H1 (cell line): ENCODE data around the gene TMEM120B. TPM values are rescaled to one million over a fixed set of nuclear protein-coding genes. Genes with fewer than 3 reads are reported as not detected.

ENCODE experiments used
- CTCF ChIA-PET: fragments of 300-600 bp; sonication (Branson Sonifier 250); formaldehyde crosslinking; loops from one replicate; lab custom pipeline; 2021; ENCODE audit not compliant: partially characterized antibody; lab: Charles Lee
- POLR2A ChIA-PET: fragments of 300-600 bp; sonication (Branson Sonifier 250); formaldehyde crosslinking; loops from one replicate; lab custom pipeline; 2021; ENCODE audit warnings: inconsistent platforms; ENCODE audit not compliant: partially characterized antibody; lab: Charles Lee
- DNase-seq, 2 experiments: peaks; one replicate each; pipeline versions ENCODE4 v3.0.0 to v3.0.0-alpha.2; 2010 to 2022; ENCODE audit warnings: low spot score in 2 of 2, low read depth in 1 of 2, mixed read lengths in 1 of 2
- FAIRE-seq: peaks from 2 replicates; lab custom pipeline; 2011; peaks lifted over from hg19 to GRCh38; lab: Jason Lieb, UNC
- H2AFZ ChIP-seq: 2 replicates; pipeline ENCODE4 v1.8.1; 2012; ENCODE audit warnings: low read length, inconsistent platforms
- H2AK5ac ChIP-seq: 2 replicates; pipeline ENCODE4 v1.6.1; 2013; ENCODE audit warnings: low read depth, low read length
- H2BK120ac ChIP-seq: replicated peaks from 2 replicates; pipeline ENCODE3; 2013; ENCODE audit warnings: low read depth, low read length, inconsistent platforms
- H2BK12ac ChIP-seq: 2 replicates; pipeline ENCODE4 v1.6.1; 2013; ENCODE audit warnings: low read depth, low read length
- H2BK15ac ChIP-seq: 2 replicates; pipeline ENCODE4 v1.6.1; 2013; ENCODE audit warnings: low read length
- H2BK20ac ChIP-seq: 2 replicates; pipeline ENCODE4 v1.6.1; 2013; ENCODE audit warnings: low read length
- H2BK5ac ChIP-seq: 2 replicates; pipeline ENCODE4 v1.6.1; 2013; ENCODE audit warnings: low read depth, low read length
- H3K14ac ChIP-seq: 2 replicates; pipeline ENCODE4 v1.6.1; 2013; ENCODE audit warnings: inconsistent platforms; ENCODE audit not compliant: insufficient read length
- H3K18ac ChIP-seq: 2 replicates; pipeline ENCODE4 v1.6.1; 2013; ENCODE audit warnings: low read length; ENCODE audit errors: extremely low read depth
- H3K23ac ChIP-seq: 2 replicates; pipeline ENCODE4 v1.6.1; 2013; ENCODE audit warnings: inconsistent platforms; ENCODE audit not compliant: insufficient read length
- H3K23me2 ChIP-seq: 2 replicates; pipeline ENCODE4 v1.6.1; 2013; ENCODE audit warnings: low read depth, low read length
- H3K27ac ChIP-seq: 2 replicates; pipeline ENCODE4 v1.6.1; 2011; ENCODE audit warnings: low read depth, low read length, inconsistent platforms
- H3K27me3 ChIP-seq, 4 experiments: replicated peaks in 1 of 4; 1 replicate in 1 of 4; 2 replicates in 3 of 4; pipeline versions ENCODE4 v1.6.1 to v1.8.1; 2011 to 2013; ENCODE audit warnings: low read length in 3 of 4, mild to moderate bottlenecking in 3 of 4, inconsistent platforms in 2 of 4, mixed read lengths in 2 of 4, moderate library complexity in 1 of 4; ENCODE audit not compliant: control insufficient read depth in 3 of 4, insufficient read depth in 3 of 4; ENCODE audit errors: extremely low read depth in 1 of 4
- H3K36me3 ChIP-seq, 4 experiments: 2 replicates each; pipeline versions ENCODE4 v1.6.1 to v1.8.1; 2011 to 2013; ENCODE audit warnings: mild to moderate bottlenecking in 4 of 4, low read length in 3 of 4, moderate library complexity in 2 of 4, control low read depth in 1 of 4, inconsistent platforms in 1 of 4; ENCODE audit not compliant: insufficient read depth in 4 of 4, control insufficient read depth in 2 of 4
- H3K4ac ChIP-seq: replicated peaks from 2 replicates; pipeline ENCODE3; 2013; ENCODE audit warnings: low read length, low read depth, mixed read lengths, inconsistent platforms; ENCODE audit not compliant: insufficient read length
- H3K4me1 ChIP-seq, 4 experiments: replicated peaks in 1 of 4; 1 replicate in 1 of 4; 2 replicates in 3 of 4; pipeline versions ENCODE4 v1.6.1 to v1.8.1; 2011 to 2013; ENCODE audit warnings: low read length in 3 of 4, inconsistent platforms in 2 of 4, mixed read lengths in 1 of 4; ENCODE audit not compliant: insufficient read depth in 4 of 4, control insufficient read depth in 3 of 4
- H3K4me2 ChIP-seq, 2 experiments: 2 replicates each; pipeline versions ENCODE4 v1.6.1 to v1.8.1; 2011 to 2013; ENCODE audit warnings: low read depth in 2 of 2, low read length in 2 of 2, control low read depth in 1 of 2, inconsistent platforms in 1 of 2, mild to moderate bottlenecking in 1 of 2; ENCODE audit not compliant: insufficient read depth in 1 of 2
- H3K4me3 ChIP-seq, 4 experiments: fragments of 200-600, 300-600 bp in 1 of 4; sonication (generic), shearing (Covaris generic), sonication (Bioruptor Twin) in 1 of 4; 2 replicates each; pipeline versions ENCODE4 v1.5.1 to v1.8.1; 2011 to 2016; ENCODE audit warnings: low read length in 4 of 4, low read depth in 3 of 4, control low read depth in 2 of 4, inconsistent platforms in 2 of 4, mild to moderate bottlenecking in 2 of 4, mixed read lengths in 1 of 4, moderate library complexity in 1 of 4; ENCODE audit not compliant: insufficient read depth in 2 of 4; ENCODE audit errors: extremely low read depth in 1 of 4
- H3K56ac ChIP-seq: replicated peaks from 2 replicates; pipeline ENCODE3; 2013; ENCODE audit warnings: low read depth, mild to moderate bottlenecking, mixed read lengths, low read length, inconsistent platforms; ENCODE audit not compliant: insufficient read length
- H3K79me1 ChIP-seq: 2 replicates; pipeline ENCODE4 v1.6.1; 2013; ENCODE audit warnings: low read depth, low read length, control low read depth
- H3K79me2 ChIP-seq, 2 experiments: 2 replicates each; pipeline versions ENCODE4 v1.6.1 to v1.8.1; 2012 to 2013; ENCODE audit warnings: low read length in 2 of 2, mild to moderate bottlenecking in 2 of 2, inconsistent platforms in 1 of 2; ENCODE audit not compliant: insufficient read depth in 2 of 2, control insufficient read depth in 1 of 2
- H3K9ac ChIP-seq, 4 experiments: replicated peaks in 1 of 4; 1 replicate in 1 of 4; 2 replicates in 3 of 4; pipeline versions ENCODE4 v1.6.1 to v1.8.1; 2011 to 2013; ENCODE audit warnings: low read depth in 3 of 4, low read length in 3 of 4, control low read depth in 2 of 4, mild to moderate bottlenecking in 2 of 4, moderate library complexity in 2 of 4, inconsistent platforms in 1 of 4; ENCODE audit errors: extremely low read depth in 1 of 4
- H3K9me3 ChIP-seq, 2 experiments: 2 replicates each; pipeline versions ENCODE4 v1.6.1 to v1.8.1; 2012 to 2013; ENCODE audit warnings: mild to moderate bottlenecking in 2 of 2, moderate library complexity in 2 of 2, control low read depth in 1 of 2, inconsistent platforms in 1 of 2, low read depth in 1 of 2, low read length in 1 of 2, mixed read lengths in 1 of 2; ENCODE audit not compliant: insufficient read depth in 2 of 2
- H4K20me1 ChIP-seq, 2 experiments: replicated peaks in 1 of 2; 2 replicates each; pipeline versions ENCODE3 to v1.8.1; 2011 to 2013; ENCODE audit warnings: inconsistent platforms in 2 of 2, low read length in 2 of 2, mild to moderate bottlenecking in 1 of 2; ENCODE audit not compliant: insufficient read depth in 2 of 2, control insufficient read depth in 1 of 2
- H4K5ac ChIP-seq: 2 replicates; pipeline ENCODE4 v1.6.1; 2013; ENCODE audit warnings: low read length, low read depth, mixed read lengths, inconsistent platforms; ENCODE audit not compliant: insufficient read length
- H4K8ac ChIP-seq: 2 replicates; pipeline ENCODE4 v1.8.0; 2013; ENCODE audit warnings: mild to moderate bottlenecking, moderate library complexity, low read length, inconsistent platforms; ENCODE audit not compliant: insufficient read depth; ENCODE audit errors: extremely low read depth
- H4K91ac ChIP-seq: replicated peaks from 2 replicates; pipeline ENCODE3; 2013; ENCODE audit warnings: low read length, mixed read lengths, inconsistent platforms; ENCODE audit not compliant: insufficient read length
- BCL11A ChIP-seq, 2 experiments: IDR thresholded peaks; one replicate each; pipeline ENCODE4 v1.6.1; 2011; ENCODE audit warnings: low read depth in 2 of 2, low read length in 2 of 2, mild to moderate bottlenecking in 2 of 2
- EZH2 ChIP-seq: fragments of 200-600 bp; sonication (generic); IDR thresholded peaks from 2 replicates; pipeline ENCODE4 v1.7.1; 2012; ENCODE audit warnings: low read depth, mild to moderate bottlenecking, moderate library complexity, low read length, inconsistent platforms; ENCODE audit not compliant: severe bottlenecking
- JUN ChIP-seq: IDR thresholded peaks from 2 replicates; pipeline ENCODE4 v1.6.1; 2011; ENCODE audit warnings: low read depth, mild to moderate bottlenecking, improper control_type of control experiment, low read length
- POLR2A ChIP-seq, 2 experiments: IDR thresholded peaks; 1 replicate in 1 of 2; 2 replicates in 1 of 2; pipeline ENCODE4 v1.6.1; 2011; ENCODE audit warnings: low read depth in 2 of 2, low read length in 2 of 2, mild to moderate bottlenecking in 2 of 2; ENCODE audit errors: control extremely low read depth in 1 of 2
- RFX5 ChIP-seq: IDR thresholded peaks from 2 replicates; pipeline ENCODE4 v1.6.1; 2011; ENCODE audit warnings: low read depth, low read length, improper control_type of control experiment, borderline replicate concordance
- SRF ChIP-seq: IDR thresholded peaks from 2 replicates; pipeline ENCODE4 v1.6.1; 2011; ENCODE audit warnings: mild to moderate bottlenecking, low read depth, low read length, moderate library complexity
- TBP ChIP-seq: IDR thresholded peaks from 2 replicates; pipeline ENCODE4 v1.6.1; 2011; ENCODE audit warnings: low read depth, low read length, improper control_type of control experiment
- WGBS, 2 experiments: shearing (Covaris generic) in 1 of 2; methylation state at CpG; one replicate each; pipeline versions ENCODE4 v1.1.6 to v1.1.7; 2013 to 2015; ENCODE audit warnings: low lambda C conversion rate in 2 of 2, mixed read lengths in 2 of 2, inconsistent platforms in 1 of 2, low coverage in 1 of 2, missing lambda C conversion rate in 1 of 2; ENCODE audit not compliant: insufficient replicate concordance in 2 of 2, insufficient coverage in 1 of 2, insufficient read length in 1 of 2; ENCODE audit errors: extremely low coverage in 1 of 2, missing lambda C conversion rate in 1 of 2; 5-methylcytosine and 5-hydroxymethylcytosine counted together
- polyA plus RNA-seq, 7 experiments: library from polyadenylated mRNA; depleted of rRNA in 3 of 7; stranded (reverse) in 5 of 7; unstranded in 2 of 7; fragments of >200 nt in 5 of 7; fragments of 200-250 nt in 2 of 7; gene quantifications; 1 replicate in 5 of 7; 2 replicates in 1 of 7; 4 replicates in 1 of 7; pipeline versions ENCODE4 v1.2.1 to v1.2.3, GENCODE V29; 2011 to 2013; ENCODE audit warnings: missing spikeins in 2 of 7, mixed read lengths in 2 of 7
- total RNA-seq: library from RNA; stranded (reverse); fragmentation: NEBNext Ultra II Directional; extraction: Animal tissue kit (Norgen Biotek cat#: 25700); gene quantifications from 2 replicates; pipeline ENCODE4 v1.2.1, GENCODE V29; 2021

The TMEM120B gene
- total and polyA plus RNA-seq, 2 of the 8 experiments (the other 6 are each of a cell fraction or from before 2014, with no cell fraction given): 22.0 to 29.1 TPM

DNA sequence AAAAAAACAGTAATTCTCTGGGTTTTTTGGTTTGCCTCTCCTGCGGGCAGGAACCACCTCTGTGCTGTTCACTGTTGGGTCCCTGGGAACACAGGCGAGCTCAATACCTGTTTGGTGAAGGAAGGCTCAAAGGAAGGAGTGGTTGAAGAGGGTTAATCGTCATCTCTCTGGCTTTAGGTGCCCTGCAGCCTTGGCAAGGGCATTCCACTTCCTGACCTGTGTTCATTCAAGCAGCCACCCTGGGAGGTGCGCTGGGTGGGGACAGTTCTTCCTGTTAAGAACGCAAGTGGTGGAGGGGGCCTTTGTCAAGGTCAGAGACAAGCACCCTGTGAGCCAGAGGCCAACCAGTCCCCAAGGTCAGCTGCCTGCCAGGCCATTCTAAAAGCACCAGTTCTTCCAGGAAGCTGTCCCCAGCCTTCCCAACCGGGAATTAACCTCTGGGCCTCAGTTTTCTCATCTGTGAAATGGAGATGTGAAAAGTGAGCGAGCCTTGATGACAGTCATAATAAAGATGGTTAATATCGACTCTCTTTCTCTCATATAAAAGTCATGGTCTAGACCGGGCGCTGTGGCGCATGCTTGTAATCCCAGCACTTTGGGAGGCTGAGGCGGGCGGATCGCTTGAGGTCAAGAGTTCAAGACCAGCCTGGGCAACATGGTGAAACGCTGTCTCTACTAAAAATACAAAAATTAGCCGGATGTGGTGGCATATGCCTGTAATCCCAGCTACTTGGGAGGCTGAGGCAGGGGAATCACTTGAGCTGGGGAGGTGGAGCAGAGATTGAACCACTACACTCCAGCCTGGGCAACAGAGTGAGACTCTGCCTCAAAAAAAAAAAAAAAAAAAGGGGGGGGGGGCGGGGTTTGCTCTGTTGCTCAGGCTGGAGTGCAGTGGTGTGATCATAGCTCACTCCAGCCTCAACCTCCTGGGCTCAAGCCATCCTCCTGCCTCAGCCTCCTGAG is 74.8 kb downstream of the TMEM120B start:
- Histone ChIP-seq H3K4me2 (no peak overlapping the region), H3K36me3 (no peaks in the 10 kb centered on the region), H2AK5ac (no peak overlapping the region), H2BK120ac (no peak overlapping the region), H3K23ac (no peak overlapping the region), H2BK15ac (no peak overlapping the region), H3K4me3 (no peak overlapping the region), H3K79me2 (no peaks in the 10 kb centered on the region), H2BK12ac (no peak overlapping the region), H3K79me1 (peaks cover 4% of the 10 kb centered on the region; the same call in 1 of the 2 replicates), H2AFZ (no peak overlapping the region), H3K4me1 (peaks cover 0 to 6% (median 4%) of the 10 kb centered on the region in 4 experiments; a peak in 3 of 7 replicates), H4K5ac (no peak overlapping the region), H4K91ac (no peak overlapping the region), H3K23me2 (no peaks in the 10 kb centered on the region), H2BK5ac (no peak overlapping the region), H4K20me1 (peaks cover 18 to 19% of the 10 kb centered on the region in 2 experiments), H3K14ac (no peak overlapping the region), H3K27me3 (peaks cover 0 to 5% (median 1%) of the 10 kb centered on the region in 4 experiments; a peak in 2 of 7 replicates), H3K56ac (no peak overlapping the region), H3K9ac (no peak overlapping the region), H3K9me3 (no peaks in the 10 kb centered on the region), H2BK20ac (no peak overlapping the region), H3K18ac (no peak overlapping the region), H3K4ac (no peak overlapping the region), H4K8ac (no peak overlapping the region), H3K27ac (no peak overlapping the region)
- ChIA-PET POLR2A (interaction anchor here (27.9 to 34.9 kb wide), 2 partner anchors 0 to 13 kb away, joined by 958 read pairs; partner anchors contain the start of genes RHOF and SETD1B), CTCF (interaction anchor here (0.6 to 18.5 kb wide), 7 partner anchors 3 to 105 kb away, joined by 3 to 335 read pairs (median 6); partner anchors contain the start of gene RHOF)
- 87% methylated on average over 16 of the region's 17 CpGs; no CpG with 5 or more reads in 1 of the 2 experiments for WGBS, 2 experiments
- TF ChIP-seq RFX5 (no peak), SRF (no peak), JUN (no peak), TBP (no peak), EZH2 (no peak), POLR2A (IDR thresholded peaks at IDR 0.05; ENCODE audit: control extremely low read depth in 1 of 2, low read depth in 2 of 2, low read length in 2 of 2) (no peak), BCL11A (IDR thresholded peaks at IDR 0.05; ENCODE audit: low read depth in 2 of 2, low read length in 2 of 2) (no peak)
- DNase-seq: no peak
- no peak for FAIRE-seq
